ENCODE measurements around the gene GTF3C1.

Gene GTF3C1

DNA sequence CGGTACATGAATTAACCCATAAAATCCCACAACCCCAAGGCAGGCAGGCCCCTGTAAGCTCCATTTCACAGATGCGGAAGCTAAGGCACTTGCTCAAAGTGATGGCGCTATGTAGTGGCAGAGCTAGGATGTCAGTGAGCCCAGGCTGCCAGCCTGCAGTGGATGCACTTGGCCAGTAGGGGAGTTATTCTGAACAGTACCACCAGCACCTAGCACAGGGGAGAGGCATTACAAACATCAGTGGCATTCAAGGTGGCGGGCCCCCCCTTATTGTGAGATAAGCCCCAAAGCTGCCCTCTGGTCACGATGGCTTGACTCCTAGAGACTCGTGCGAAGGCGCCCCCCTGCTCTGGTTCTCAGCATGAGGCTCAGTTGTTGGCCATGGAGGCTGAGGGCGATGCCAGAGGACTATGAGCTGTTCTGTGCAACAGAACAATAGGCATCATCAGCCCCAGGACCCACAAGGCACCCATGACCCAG is 33.8 kb downstream of the GTF3C1 start:
- DNase-seq, result no peak

GRCh38 chr16:27514806-27515205 is 34.9 kb downstream of the GTF3C1 start:
- DNase-seq, result no peak

DNA sequence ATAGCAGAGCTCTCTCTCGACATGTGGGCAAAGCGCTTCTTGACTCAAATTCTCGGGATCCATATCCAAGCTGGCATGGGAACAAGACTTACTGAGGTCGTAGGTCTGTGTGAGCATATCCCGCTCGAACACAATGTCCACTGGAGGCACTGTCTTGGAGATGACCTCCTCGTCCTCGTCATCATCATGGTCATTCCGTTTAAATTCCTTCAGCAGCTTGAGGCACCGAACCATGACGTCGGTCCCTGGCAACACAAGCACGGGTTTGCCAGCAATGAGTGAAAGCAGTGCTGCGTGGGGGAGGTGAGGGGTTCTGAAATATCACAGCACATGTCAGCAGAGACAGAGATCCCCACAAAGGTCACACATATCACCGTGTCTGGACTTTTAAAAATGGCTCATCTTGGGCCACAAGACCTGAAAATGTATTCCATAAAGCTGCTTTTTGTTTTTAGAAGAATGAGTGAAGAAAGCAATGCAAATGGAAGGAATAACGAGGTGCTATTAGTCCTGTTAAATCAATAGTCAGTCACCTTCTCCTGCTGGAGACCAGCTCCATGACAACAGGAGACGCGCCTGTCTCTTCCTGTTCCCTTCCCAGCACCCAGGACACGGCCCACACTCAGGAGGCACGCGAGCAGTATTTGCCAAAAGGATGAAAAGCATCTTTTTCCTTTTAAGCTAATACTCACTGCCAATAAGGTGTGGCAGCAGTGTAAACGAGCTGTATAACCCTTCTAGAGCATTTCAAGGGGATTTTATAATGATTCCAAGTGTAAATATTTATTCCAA is 37.9 kb downstream of the GTF3C1 start:
- no peak for DNase-seq

DNA sequence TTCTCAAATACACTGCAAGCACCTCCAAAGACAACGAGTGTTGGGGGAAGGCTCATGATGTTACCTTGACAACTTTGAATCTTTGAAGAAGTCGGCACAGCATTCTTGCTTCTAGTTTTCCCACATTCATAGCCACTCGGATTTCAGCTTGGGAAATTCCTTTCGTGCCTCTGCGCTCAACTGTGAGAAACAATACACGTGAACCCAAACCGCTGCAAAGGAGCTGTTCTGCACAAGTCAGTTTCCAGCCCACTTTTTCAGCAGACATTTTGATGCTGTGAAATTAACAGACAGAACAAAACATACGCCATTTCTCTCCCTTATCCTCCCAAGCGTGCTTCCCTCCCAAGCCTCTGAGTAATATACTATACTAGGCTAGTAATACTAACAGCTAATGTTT is 41.2 kb downstream of the GTF3C1 start:
- no peak for DNase-seq

DNA sequence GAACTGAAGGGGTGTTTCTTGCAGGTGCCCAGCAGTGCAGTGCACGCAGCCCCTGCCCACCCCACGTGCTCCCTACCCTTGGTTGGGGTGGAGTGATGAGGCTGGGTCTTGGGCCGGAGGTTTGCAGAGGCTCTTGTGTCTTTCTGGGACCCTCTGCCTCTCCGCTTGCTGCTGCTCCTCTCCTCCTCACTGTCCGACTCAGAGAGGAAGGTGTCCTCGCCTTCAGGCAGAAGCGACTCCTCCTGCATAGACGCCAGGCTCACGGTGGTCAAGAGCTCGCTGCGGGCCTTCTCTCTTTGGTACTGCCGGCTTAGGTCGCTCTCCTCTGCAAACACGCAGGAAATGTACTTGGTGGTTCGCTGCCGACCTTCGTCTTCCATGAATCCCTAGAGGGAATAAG is 42.9 kb downstream of the GTF3C1 start:
- DNase-seq, result no peak

DNA sequence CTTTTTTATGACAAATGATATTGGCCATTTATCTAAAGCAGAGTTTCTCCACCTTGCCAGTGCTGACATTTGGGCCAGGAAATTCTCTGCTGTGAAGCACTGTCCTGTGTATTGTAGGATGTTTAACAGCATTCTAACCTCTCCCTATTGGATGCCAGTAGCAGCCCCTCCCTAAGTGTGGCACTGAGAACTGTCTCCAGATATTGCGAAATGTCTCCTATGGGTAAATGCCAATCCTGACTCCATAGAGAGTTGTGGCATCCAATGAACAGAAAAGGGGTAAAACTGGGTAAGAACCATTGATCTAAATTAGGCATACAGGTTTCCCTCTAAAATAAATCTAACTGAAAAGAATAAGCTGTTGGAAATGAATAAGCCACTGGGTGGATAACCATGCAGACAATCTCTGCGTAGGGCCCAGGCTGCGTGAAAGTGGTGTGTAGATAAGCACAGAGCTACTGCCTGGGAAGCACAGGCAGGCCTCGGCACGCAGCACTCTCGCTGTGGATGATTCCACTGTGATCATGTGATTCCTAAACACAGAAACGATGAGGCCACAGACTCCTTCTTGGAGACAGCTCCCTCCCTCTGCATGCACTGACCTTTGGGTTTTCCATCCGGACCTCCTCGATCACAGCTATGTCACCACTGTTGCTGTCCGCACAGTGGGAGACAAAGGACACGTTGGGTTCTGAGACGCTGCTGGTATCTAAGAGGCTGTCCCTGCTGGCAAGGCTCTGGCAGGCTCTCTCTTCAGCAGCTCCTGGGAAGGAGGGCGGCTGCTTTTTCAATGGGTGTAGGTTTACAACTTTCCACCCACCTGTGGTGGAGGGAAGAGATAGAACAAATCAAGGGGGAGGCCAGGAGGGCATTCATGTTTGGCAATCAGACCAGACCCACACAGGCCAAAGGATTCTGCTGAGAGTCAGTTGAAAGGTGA is 44.1 kb downstream of the GTF3C1 start:
- DNase-seq, result no peak

GRCh38 chr16:27503662-27504061 is 46.1 kb downstream of the GTF3C1 start:
- no peak for DNase-seq

DNA sequence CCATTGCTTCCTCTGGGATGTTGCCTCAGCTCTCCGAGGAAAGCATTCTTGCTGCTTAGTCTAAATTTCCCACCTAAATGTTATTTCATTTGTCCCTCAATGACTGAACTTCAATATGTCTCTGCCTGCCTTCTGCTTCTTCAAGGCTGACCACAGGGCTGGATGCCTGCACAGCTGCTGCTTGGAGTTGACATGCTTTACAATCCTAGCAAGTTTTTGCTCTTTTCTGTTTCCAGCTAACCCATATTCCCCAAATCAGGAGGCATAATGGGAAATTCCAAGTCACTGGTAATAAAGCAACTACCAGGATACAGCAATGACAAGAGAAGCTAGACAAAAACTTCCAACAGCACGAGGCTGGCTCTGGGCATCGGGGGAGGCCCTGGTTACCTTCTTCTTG is 48.9 kb downstream of the GTF3C1 start:
- DNase-seq, result no peak

DNA sequence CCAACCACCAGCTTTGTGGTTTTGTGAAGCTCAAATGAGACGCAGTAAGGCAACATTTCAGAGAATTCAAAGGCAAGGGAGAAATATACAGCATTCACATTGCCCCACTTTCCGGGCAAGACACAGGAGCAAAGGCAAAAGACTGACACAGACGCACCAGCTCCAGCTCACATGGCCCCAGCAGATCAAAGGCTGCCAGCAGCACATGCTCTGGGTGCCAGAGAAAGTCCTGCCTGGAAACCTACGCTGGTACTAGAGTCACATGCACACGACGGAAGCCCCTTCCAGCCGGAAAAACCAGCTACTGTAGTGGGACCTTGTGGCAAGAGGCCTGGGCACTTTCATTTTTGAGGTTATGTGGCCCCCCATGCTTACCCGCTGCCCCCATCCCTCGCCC is 50.1 kb downstream of the GTF3C1 start:
- DNase-seq, result no peak

DNA sequence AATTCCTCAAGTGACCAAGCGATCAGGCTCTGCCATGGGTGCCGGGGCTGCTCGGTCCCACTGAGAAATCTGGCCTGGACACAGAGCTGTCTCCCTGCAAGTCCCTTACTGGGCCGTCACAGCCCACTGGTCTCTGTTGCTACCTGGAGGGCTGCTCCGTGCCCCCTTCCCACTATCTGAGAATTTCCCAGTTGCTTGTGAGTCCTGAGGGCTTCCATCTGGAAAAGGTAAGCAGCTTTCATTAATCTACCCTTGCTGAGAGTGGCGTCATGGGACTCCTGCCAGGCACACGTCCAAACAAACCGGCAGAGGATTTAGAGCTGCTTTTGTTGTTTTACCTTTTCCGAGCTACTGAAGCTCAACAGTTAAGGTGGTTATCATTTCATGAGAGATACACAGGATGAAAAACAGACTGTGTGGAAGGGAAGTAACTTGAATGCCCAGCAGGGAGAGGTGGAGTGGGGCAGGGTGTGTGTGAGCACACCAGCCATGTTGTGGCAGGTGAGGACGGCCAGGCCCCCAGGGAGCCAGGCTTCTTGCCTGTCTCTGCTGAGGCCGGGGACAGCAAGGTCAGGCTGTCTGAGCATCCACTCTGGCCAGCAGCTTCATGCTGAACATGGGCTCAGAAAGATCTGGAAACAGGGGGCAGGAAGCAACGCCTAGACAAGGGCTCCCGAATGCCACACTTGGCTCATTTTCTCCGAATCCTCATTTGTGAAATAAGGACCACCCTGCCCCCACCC is 50.6 kb downstream of the GTF3C1 start:
- DNase-seq, result no peak

GRCh38 chr16:27498031-27498825 is 51.5 kb downstream of the GTF3C1 start:
- no peak for DNase-seq

DNA sequence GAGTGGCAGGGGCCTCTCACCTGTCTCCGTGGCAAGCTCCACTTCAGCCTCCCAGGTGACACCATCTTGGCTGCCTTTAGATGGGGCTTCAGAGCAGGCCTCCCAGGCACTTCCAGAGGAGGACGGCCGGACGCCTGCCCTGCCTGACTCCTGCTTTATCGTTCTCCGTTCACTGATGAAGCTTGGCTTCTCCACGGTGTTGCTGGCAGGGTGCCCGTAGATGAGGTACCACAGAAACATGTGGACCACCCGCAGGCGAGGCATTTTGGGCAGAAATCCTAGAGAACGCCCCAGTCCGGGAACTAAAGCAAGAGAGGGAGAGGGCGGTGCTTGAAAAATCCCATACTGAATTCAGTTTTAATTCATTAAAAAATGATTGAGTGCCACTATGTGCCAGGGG is 54.5 kb downstream of the GTF3C1 start:
- DNase-seq, result no peak

- no peak for DNase-seq
Measured at GRCh38 chr16:27492588-27492979, 57.1 kb downstream of the GTF3C1 start.

DNA sequence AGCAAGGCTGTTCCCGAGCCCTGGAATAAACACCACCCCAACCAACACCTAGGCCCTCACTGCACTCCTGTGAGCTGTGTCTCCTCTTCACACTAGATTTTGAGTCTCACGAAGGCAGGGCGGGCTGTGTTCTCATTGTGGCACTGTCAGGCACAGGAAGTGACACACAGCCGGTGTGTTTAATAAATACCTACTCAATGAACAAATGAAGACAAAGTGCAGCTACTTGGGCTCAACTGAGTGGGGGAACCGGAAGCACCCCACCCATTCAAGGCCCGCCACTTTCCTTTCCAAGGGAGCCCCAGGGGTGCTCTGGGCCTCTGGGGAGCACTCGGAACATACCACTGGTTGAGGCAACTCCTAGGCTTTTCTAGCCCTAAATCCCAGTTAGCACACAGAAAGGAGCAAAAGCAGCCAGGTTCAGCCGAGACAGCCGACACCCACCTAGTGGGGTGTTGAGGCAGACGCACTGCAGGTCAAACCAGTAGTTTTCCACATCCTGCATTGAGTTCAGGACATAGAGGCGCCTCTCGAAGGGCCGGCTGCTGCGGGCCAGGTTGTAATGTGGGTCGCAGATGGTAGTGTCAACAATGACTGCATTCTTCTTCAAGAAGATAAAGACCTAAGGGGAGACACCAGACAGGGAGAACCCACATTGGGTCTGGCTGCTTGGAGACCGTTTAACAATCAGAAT is 57.7 kb downstream of the GTF3C1 start:
- DNase-seq, result no peak

DNA sequence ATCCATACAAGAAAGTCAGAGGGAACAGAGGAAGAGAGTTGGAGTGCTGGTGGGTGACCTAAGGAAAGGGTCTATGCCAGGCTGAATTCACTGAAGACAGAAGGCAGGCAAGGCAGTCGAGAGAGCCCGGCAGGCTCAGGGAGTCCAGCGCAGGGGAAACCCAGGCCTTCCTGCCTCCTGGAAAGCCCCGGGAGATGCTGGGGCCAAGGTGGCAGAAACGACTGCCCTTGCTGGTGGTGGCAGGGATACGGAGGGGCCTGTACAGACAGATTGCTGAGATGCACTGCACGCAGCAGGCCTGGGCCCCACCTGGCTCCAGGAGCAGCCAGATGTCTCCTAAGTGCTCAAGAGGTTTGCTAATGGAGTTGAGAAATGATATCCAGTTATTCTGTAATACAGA is 59.8 kb downstream of the GTF3C1 start:
- DNase-seq, result no peak

DNA sequence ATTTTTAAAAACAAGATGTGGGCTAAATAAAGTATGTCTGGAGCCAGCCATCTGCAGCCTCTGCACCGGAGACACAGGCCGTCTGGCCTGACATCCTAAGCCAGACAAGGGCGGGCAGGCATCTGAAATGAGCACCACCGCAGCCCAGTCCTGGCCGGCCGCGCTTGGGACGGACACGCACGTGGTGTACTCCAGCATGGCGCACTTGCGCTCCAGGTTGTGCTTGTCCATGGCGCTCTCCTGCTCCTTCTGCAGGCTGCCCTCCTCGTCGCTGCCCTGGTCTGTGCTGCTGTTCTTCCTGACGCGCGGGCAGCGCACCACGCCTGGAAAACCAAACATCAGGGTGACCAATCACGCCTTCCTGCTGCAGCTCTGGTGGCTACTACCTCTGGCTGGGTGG is 60.3 kb downstream of the GTF3C1 start:
- DNase-seq, result no peak

DNA sequence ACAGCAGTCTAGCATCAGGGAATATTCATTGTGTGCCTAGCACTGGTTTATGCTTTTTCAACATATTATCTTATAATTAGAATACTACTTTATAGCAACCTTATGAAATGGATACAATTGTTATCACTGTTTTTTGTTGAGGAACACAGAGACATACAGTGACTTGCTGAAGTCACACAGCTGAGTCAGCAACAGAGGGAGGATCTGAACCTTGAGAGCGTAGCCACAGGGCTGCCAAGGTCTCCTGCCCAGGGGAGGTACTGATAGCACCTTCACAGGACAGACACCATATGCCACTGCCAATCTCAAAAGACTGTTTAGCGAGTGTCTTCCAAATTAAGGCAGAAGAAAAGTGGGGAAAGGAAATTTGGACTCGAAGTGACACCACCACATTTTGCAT is 63.0 kb downstream of the GTF3C1 start:
- no peak for DNase-seq

- no peak for DNase-seq
Measured at GRCh38 chr16:27486344-27486743, 63.4 kb downstream of the GTF3C1 start.

DNA sequence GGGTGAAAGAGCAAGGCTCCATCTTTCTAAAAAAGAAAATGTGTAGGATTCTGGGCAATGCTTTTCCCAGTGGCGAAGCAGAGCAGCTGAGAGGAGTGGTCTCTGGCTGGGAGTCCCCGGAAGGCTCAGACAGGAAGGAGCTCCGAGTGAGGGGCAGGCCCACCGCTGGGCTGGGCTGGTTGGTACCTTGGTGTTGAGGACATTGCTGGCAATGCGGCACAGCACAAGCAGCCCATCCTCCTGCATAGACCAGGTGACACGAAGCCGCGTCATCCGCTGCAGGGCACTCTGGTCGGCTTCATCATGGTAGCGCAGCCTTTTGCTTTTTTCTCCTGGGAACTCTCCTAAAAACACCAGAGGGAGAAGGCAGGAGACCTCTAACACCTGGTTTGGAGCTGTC is 63.9 kb downstream of the GTF3C1 start:
- no peak for DNase-seq

DNA sequence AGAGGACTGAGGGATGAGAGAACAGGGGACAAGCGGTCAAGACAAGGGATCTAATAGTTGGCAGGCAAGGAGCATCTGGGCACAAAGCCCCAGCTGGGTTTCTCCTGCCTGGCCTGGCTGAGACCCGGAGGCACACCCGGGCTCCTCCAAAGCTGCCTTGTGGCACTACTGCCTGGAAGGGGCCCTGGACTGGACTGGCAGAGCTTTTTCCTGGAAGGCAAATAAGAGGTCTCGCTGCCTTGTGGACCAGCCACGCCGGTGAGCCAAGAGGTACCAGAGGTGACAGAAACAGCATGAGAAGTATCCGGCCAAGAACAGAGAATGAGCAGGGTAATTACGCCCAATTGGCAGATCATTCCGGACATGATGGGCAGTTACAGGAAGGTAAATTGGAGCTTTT is 64.6 kb downstream of the GTF3C1 start:
- DNase-seq, result no peak

GRCh38 chr16:27483624-27484023 is 66.1 kb downstream of the GTF3C1 start:
- no peak for DNase-seq

DNA sequence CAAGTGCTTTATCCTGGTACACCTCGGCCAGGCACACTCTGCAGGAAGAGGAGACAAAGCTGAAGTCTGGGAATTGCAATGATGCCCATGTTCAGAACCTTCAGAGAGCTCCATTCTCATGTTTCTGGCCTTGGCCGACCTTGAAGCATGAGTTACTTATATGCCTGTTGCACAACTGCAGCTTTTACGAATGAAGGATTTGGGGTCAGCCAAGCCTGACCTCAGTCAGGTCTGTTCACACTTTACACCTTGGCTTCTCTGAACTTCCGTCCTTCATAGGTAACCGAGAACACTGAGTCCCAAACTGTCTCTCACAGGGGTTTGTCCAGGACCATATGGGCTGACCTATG is 66.7 kb downstream of the GTF3C1 start:
- no peak for DNase-seq
